BE2C (cell line): ENCODE results near the gene GOLIM4.

Source experiments
- DNase-seq: peaks from one replicate; pipeline ENCODE4 v3.0.0-alpha.2; 2020
- H3K27me3 ChIP-seq: fragments of 250-450 bp; sonication (Bioruptor Pico); 2 replicates; pipeline ENCODE4 v1.5.1; 2020; ENCODE audit warnings: mild to moderate bottlenecking
- H3K36me3 ChIP-seq: fragments of 250-450 bp; sonication (Bioruptor Pico); 2 replicates; pipeline ENCODE4 v1.5.1; 2020; ENCODE audit warnings: mild to moderate bottlenecking
- H3K4me1 ChIP-seq: fragments of 250-450 bp; sonication (Bioruptor Pico); 2 replicates; pipeline ENCODE4 v1.5.1; 2020
- H3K4me3 ChIP-seq: 2 replicates; pipeline ENCODE4 v1.5.1; 2011; ENCODE audit warnings: low read depth, low read length
- H3K9me3 ChIP-seq: fragments of 250-450 bp; sonication (Bioruptor Pico); 2 replicates; pipeline ENCODE4 v1.5.1; 2020
- TF ChIP-seq, protein P1 (sequence below): IDR thresholded peaks from 2 replicates; pipeline ENCODE4 v1.5.1; 2012; ENCODE audit warnings: mild to moderate bottlenecking, low read depth, low read length

GOLIM4 gene

DNA sequence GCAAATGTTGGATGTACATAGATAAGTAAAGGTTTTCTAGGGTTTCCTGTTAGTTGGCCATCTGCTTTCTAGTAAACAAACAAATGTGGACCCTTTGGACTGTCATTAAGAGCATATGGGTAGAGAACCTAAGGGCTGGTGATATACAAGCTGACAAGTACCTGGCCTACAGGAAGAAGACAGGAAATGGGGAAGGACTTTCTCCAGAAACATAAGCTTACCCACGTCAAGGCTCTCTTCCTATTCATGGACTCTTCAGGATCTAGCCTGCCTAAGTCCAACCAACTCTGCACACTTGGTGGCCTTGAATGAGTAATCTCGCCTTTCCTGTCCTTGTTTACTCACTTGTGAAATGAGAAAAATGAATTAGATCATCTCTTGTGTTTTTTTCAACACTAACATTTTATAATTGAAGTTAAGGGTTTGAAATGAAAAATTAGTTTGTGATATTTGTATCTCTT, 22.2 kb upstream of the GOLIM4 start:
- H3K4me3 ChIP-seq = no peak overlapping the region
- H3K27me3 ChIP-seq = no peaks in the 10 kb centered on the region; the same call in 1 of the 2 replicates
- H3K36me3 ChIP-seq = no peaks in the 10 kb centered on the region
- peaks cover 4% of the 10 kb centered on the region; the same call in 1 of the 2 replicates for H3K4me1 ChIP-seq
- H3K9me3 ChIP-seq = 0 out of 2 replicates have a peak, but pooled peaks cover 4% of the 10 kb centered on the region
- TF ChIP-seq, protein P1, sequence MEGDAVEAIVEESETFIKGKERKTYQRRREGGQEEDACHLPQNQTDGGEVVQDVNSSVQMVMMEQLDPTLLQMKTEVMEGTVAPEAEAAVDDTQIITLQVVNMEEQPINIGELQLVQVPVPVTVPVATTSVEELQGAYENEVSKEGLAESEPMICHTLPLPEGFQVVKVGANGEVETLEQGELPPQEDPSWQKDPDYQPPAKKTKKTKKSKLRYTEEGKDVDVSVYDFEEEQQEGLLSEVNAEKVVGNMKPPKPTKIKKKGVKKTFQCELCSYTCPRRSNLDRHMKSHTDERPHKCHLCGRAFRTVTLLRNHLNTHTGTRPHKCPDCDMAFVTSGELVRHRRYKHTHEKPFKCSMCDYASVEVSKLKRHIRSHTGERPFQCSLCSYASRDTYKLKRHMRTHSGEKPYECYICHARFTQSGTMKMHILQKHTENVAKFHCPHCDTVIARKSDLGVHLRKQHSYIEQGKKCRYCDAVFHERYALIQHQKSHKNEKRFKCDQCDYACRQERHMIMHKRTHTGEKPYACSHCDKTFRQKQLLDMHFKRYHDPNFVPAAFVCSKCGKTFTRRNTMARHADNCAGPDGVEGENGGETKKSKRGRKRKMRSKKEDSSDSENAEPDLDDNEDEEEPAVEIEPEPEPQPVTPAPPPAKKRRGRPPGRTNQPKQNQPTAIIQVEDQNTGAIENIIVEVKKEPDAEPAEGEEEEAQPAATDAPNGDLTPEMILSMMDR = no peak
- DNase-seq = no peak

DNA sequence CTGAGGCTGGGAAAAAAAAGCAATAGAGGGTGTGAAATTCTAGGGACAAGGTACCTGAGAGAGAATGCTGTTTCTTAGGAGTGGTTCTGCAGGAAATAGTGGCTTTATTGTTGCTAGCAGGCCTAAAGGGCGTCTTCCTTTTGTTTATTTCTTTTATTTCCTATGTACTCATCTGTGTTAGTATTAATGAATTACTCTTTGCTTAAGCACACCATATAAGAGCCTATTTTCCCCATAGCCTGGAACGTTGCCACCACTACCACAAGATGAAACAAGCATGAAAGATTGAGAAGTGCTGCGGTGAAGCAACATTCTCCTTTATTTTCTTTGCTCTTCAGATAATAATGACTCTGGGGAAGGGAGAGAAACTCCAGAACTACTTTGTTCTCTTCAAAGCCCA, 21.3 kb upstream of the GOLIM4 start:
- Histone ChIP-seq H3K9me3 (0 out of 2 replicates have a peak, but pooled peaks cover 4% of the 10 kb centered on the region), H3K36me3 (no peaks in the 10 kb centered on the region), H3K4me1 (peaks cover 4% of the 10 kb centered on the region; the same call in 1 of the 2 replicates), H3K4me3 (no peak overlapping the region), H3K27me3 (no peaks in the 10 kb centered on the region; the same call in 1 of the 2 replicates)
- TF ChIP-seq, protein P1 = no peak
- DNase-seq = no peak

DNA sequence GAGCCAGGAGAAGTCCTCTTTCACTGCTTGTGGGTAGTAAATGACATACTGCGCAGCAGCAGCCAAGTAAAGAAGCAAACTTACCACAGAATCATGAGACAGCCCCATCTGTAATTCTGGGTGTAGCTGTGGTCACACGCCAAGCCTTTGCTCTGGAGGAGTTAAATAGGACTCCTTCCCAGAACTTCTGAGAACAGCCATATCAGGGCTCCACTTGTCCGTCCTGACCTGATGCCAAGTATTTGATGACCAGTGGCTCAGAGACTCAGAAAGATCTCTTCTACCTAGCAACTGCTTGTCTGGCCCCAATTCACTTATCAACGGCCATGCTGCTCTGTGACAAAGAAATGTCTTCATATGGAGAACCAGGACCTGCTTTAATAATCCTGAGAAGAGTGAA, 20.6 kb upstream of the GOLIM4 start:
- no peaks in the 10 kb centered on the region for H3K36me3 ChIP-seq
- 0 out of 2 replicates have a peak, but pooled peaks cover 1% of the 10 kb centered on the region for H3K9me3 ChIP-seq
- no peak for DNase-seq
- no peak overlapping the region for H3K4me3 ChIP-seq
- TF ChIP-seq, protein P1 = no peak
- peaks cover under 1% of the 10 kb centered on the region; the same call in 1 of the 2 replicates for H3K4me1 ChIP-seq
- H3K27me3 ChIP-seq = no peaks in the 10 kb centered on the region; the same call in 1 of the 2 replicates

DNA sequence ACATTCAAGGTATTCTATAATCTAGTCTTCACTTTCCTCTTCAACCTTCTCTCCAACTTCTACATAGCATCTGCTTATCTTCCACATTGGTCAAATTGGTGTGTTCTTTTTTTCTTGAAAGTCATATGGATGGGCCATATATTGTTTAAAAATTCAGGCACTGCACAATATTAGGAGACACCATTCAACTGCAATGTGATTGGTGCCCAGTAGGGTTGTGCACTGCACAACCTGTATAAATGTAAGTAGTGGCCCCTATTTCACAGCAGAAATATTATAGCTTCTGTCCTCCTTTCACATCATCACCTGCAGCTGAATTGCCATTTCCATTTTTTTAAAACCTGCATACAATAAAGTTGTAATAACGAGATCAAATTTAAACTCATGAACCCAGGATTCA, 18.1 kb upstream of the GOLIM4 start:
- Histone ChIP-seq H3K36me3 (no peaks in the 10 kb centered on the region), H3K4me1 (no peaks in the 10 kb centered on the region), H3K4me3 (no peak overlapping the region), H3K9me3 (no peaks in the 10 kb centered on the region), H3K27me3 (no peaks in the 10 kb centered on the region; the same call in 1 of the 2 replicates)
- TF ChIP-seq, protein P1 = peak; percentile 17; the same call in 1 of the 2 replicates
- no peak for DNase-seq

DNA sequence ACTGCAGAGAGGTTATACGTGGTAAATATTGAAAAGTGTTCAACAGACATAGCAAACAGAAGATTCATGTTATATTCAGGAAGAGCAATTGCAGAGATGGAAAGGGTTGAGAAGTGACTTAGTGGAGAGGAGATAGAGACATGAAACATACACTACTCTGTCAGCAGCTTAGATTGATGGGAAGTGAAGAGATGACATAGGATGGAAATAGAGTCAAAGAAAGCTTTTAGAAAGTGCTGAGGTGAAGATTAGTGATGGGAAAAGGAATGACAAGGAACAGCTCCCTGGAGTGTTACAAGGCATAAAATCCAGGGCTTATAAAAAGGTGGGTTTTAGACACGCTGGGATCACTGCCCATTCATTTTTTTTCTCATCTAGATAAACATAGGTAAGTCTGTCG, 17.2 kb upstream of the GOLIM4 start:
- H3K4me3 ChIP-seq = no peak overlapping the region
- no peak for DNase-seq
- H3K36me3 ChIP-seq = no peaks in the 10 kb centered on the region
- H3K27me3 ChIP-seq = no peaks in the 10 kb centered on the region; the same call in 1 of the 2 replicates
- TF ChIP-seq, protein P1 = no peak
- no peaks in the 10 kb centered on the region for H3K9me3 ChIP-seq
- H3K4me1 ChIP-seq = no peaks in the 10 kb centered on the region

DNA sequence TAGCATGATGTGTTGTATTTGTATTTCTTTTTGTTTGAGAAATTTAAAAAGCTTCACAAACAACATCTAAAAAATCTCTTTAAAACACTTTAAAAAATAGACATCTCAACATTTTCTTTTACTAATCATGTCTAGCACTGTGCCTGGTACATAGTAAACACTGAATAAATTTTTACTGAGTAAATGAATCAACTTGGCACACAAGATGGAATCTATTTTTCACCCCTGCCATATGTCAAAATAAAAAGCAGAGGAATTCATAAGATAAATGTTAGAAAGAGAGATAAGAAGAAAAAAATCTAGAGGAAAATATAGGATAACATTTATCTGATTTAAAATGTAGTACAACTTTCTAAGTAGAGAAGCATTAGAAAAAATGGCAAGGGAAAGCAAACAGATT, 8.6 kb upstream of the GOLIM4 start:
- no peaks in the 10 kb centered on the region for H3K4me1 ChIP-seq
- TF ChIP-seq, protein P1 = no peak
- no peaks in the 10 kb centered on the region for H3K9me3 ChIP-seq
- H3K27me3 ChIP-seq = no peaks in the 10 kb centered on the region
- no peak overlapping the region for H3K4me3 ChIP-seq
- no peaks in the 10 kb centered on the region for H3K36me3 ChIP-seq
- no peak for DNase-seq
